SK-N-MC (cell line): Measurements from ENCODE around the gene CAMSAP1.

Source experiments
- EZH2 ChIP-seq: fragments of 200-600 bp; sonication (generic); IDR thresholded peaks from one replicate; pipeline ENCODE4 v1.6.1; 2017; ENCODE audit warnings: antibody characterized with exemption
- FOXP2 ChIP-seq: optimal IDR thresholded peaks from 2 replicates; pipeline ENCODE3; 2011; ENCODE audit warnings: mild to moderate bottlenecking, moderate library complexity; ENCODE audit not compliant: insufficient read depth; ENCODE audit errors: extremely low read length, control extremely low read depth
- POLR2AphosphoS5 ChIP-seq: IDR thresholded peaks from 2 replicates; pipeline ENCODE4 v1.6.1; 2012; ENCODE audit warnings: mild to moderate bottlenecking, low read depth, low read length, borderline replicate concordance

DNA sequence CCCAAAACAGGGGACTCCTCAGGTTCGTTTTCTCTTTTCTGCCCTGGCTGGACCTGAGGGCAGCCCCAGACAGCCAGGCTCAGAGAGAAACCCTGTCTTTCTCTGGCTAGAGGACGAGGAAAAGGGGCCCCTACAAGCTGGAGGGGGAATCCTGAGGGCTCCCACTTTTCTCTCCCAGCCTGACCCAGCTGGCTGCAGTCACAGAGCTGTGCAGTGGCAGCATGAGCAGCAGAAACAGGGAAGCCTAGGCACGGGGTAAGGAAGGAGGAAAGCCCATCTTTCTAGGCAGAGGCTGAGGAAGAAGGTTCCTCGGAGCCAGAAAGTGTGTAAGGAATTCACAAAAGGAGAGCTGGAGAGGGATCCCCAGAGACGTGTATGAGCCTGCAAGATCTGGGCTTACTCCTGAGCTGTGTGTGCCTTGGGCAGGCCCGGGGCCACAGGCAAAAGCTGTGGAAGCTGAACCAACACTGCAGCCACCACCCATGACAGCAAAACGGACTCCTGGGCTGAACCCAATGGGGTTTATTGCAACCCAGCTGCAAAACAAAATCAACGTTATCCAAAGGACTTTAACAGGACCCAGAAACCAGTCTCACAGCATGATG is 16.2 kb downstream of the CAMSAP1 start:
- no peak for TF ChIP-seq EZH2
- no peak for TF ChIP-seq FOXP2
- no peak for TF ChIP-seq POLR2AphosphoS5
